K562 (cell line): ENCODE data around the gene PLP2. TPM values are rescaled to one million over a fixed set of nuclear protein-coding genes. Genes with fewer than 3 reads are reported as not detected.

Source experiments
- CHD7 ChIP-seq: fragments of 200-600 bp; sonication (generic); IDR thresholded peaks from one replicate; pipeline ENCODE4 v1.6.1; 2012; ENCODE audit warnings: mild to moderate bottlenecking, low read depth, low read length, inconsistent platforms
- CREB3L1 ChIP-seq: fragments of 450-650 bp; IDR thresholded peaks from 2 replicates; pipeline ENCODE4 v1.6.1; 2014; ENCODE audit warnings: low read depth, mild to moderate bottlenecking, moderate library complexity, borderline replicate concordance
- CTCF ChIP-seq, 3 experiments: IDR thresholded peaks in 2 of 3; conservative IDR thresholded peaks in 1 of 3; 2 replicates each; pipeline ENCODE4 v1.5.1; 2011 to 2012; ENCODE audit warnings: low read length in 3 of 3, mild to moderate bottlenecking in 3 of 3, control low read depth in 2 of 3, improper control_type of control experiment in 1 of 3, inconsistent platforms in 1 of 3, low read depth in 1 of 3, mixed read lengths in 1 of 3, moderate library complexity in 1 of 3; ENCODE audit not compliant: insufficient read depth in 2 of 3
- EP400 ChIP-seq: fragments of 450-650 bp; IDR thresholded peaks from 2 replicates; pipeline ENCODE4 v1.6.1; 2017; ENCODE audit warnings: antibody characterized with exemption, mild to moderate bottlenecking, moderate library complexity
- FOXA3 ChIP-seq, 2 experiments: fragments of 450-650 bp in 1 of 2; sonication (generic) in 1 of 2; formaldehyde crosslinking; IDR thresholded peaks in 1 of 2; conservative IDR thresholded peaks in 1 of 2; 2 replicates each; pipeline versions ENCODE4 v1.4.0 to v1.8.0; 2020 to 2022; ENCODE audit warnings: mild to moderate bottlenecking in 2 of 2, missing genetic modification reagents in 1 of 2
- IRF2 ChIP-seq: sonication (generic); formaldehyde crosslinking; IDR thresholded peaks from 2 replicates; pipeline ENCODE4 v1.8.1; 2022; ENCODE audit warnings: mild to moderate bottlenecking, missing genetic modification reagents
- RBM39 ChIP-seq: fragments of 200-400 bp; formaldehyde crosslinking; optimal IDR thresholded peaks from 2 replicates; pipeline ENCODE3; 2018; ENCODE audit warnings: low read depth, low read length
- SETDB1 ChIP-seq: IDR thresholded peaks from one replicate; pipeline ENCODE4 v1.6.1; 2012; ENCODE audit warnings: low read length, control low read depth, inconsistent platforms
- ZNF280A ChIP-seq: fragments of 450-650 bp; IDR thresholded peaks from 2 replicates; pipeline ENCODE4 v1.6.1; 2018; ENCODE audit warnings: mild to moderate bottlenecking, low read depth; ENCODE audit not compliant: partially characterized antibody
- polyA plus RNA-seq, 8 experiments: library from polyadenylated mRNA; depleted of rRNA in 4 of 8; stranded (reverse) in 5 of 8; unstranded in 3 of 8; fragments of >200 nt; fragmentation: Nextera tagmentation in 2 of 8; fragmentation: Illumina TruSeq in 1 of 8; extraction: Ambion mirVana in 2 of 8; extraction: Trizol in 1 of 8; gene quantifications; 2 replicates each; pipeline versions ENCODE4 v1.2.1 to v1.2.3, GENCODE V29; 2011 to 2014; ENCODE audit warnings: inconsistent platforms in 1 of 8, missing spikeins in 1 of 8
- total RNA-seq, 7 experiments: library from RNA; depleted of rRNA in 6 of 7; stranded (reverse); fragments of >200 nt in 6 of 7; fragmentation: Illumina TruSeq in 2 of 7; extraction: Trizol in 2 of 7; gene quantifications; 2 replicates each; pipeline versions ENCODE4 v1.2.1 to v1.2.3, GENCODE V29; 2011 to 2021; ENCODE audit warnings: low replicate concordance in 1 of 7

The PLP2 gene
- total and polyA plus RNA-seq, 9 of the 15 experiments (the other 6 are each of a cell fraction or from before 2014, with no cell fraction given) = 34.7 to 236 (median 112) TPM

GRCh38 chrX:49166914-49167739 is 4.6 kb upstream of the PLP2 start (continued):
- no peak for TF ChIP-seq CHD7
- TF ChIP-seq SETDB1 = no peak
- TF ChIP-seq EP400 = peak; percentile 46; the same call in 1 of the 2 replicates
- TF ChIP-seq RBM39 = no peak
- TF ChIP-seq FOXA3 (CRISPR knock-in tag; conservative IDR thresholded peaks at IDR 0.05 in 1 of 2, IDR thresholded peaks at IDR 0.05 in 1 of 2) = no peak
- no peak for TF ChIP-seq IRF2 (CRISPR knock-in tag)
- no peak for TF ChIP-seq ZNF280A
- no peak for TF ChIP-seq CREB3L1
- TF ChIP-seq CTCF (IDR thresholded peaks at IDR 0.05 in 2 of 3, conservative IDR thresholded peaks at IDR 0.05 in 1 of 3; ENCODE audit: insufficient read depth in 2 of 3, low read depth in 1 of 3, low read length in 3 of 3) = peak in 2 of 3 experiments; percentile 9 to 16; a peak in 1 of 6 replicates
